H1 (cell line): Measurements from ENCODE around the gene EAPP. TPM values are rescaled to one million over a fixed set of nuclear protein-coding genes. Genes with fewer than 3 reads are reported as not detected.
"Not testable (repeated sequence)": the region's sequence is repeated elsewhere in the genome, so short reads cannot be mapped to it uniquely, and the experiment has no call there.

ENCODE experiments used
- CTCF ChIA-PET: fragments of 300-600 bp; sonication (Branson Sonifier 250); formaldehyde crosslinking; loops from one replicate; lab custom pipeline; 2021; ENCODE audit not compliant: partially characterized antibody; lab: Charles Lee
- POLR2A ChIA-PET: fragments of 300-600 bp; sonication (Branson Sonifier 250); formaldehyde crosslinking; loops from one replicate; lab custom pipeline; 2021; ENCODE audit warnings: inconsistent platforms; ENCODE audit not compliant: partially characterized antibody; lab: Charles Lee
- DNase-seq, 2 experiments: peaks; one replicate each; pipeline versions ENCODE4 v3.0.0 to v3.0.0-alpha.2; 2010 to 2022; ENCODE audit warnings: low spot score in 2 of 2, low read depth in 1 of 2, mixed read lengths in 1 of 2
- FAIRE-seq: peaks from 2 replicates; lab custom pipeline; 2011; peaks lifted over from hg19 to GRCh38; lab: Jason Lieb, UNC
- H2AFZ ChIP-seq: 2 replicates; pipeline ENCODE4 v1.8.1; 2012; ENCODE audit warnings: low read length, inconsistent platforms
- H2AK5ac ChIP-seq: 2 replicates; pipeline ENCODE4 v1.6.1; 2013; ENCODE audit warnings: low read depth, low read length
- H2BK120ac ChIP-seq: replicated peaks from 2 replicates; pipeline ENCODE3; 2013; ENCODE audit warnings: low read depth, low read length, inconsistent platforms
- H2BK12ac ChIP-seq: 2 replicates; pipeline ENCODE4 v1.6.1; 2013; ENCODE audit warnings: low read depth, low read length
- H2BK15ac ChIP-seq: 2 replicates; pipeline ENCODE4 v1.6.1; 2013; ENCODE audit warnings: low read length
- H2BK20ac ChIP-seq: 2 replicates; pipeline ENCODE4 v1.6.1; 2013; ENCODE audit warnings: low read length
- H2BK5ac ChIP-seq: 2 replicates; pipeline ENCODE4 v1.6.1; 2013; ENCODE audit warnings: low read depth, low read length
- H3K14ac ChIP-seq: 2 replicates; pipeline ENCODE4 v1.6.1; 2013; ENCODE audit warnings: inconsistent platforms; ENCODE audit not compliant: insufficient read length
- H3K18ac ChIP-seq: 2 replicates; pipeline ENCODE4 v1.6.1; 2013; ENCODE audit warnings: low read length; ENCODE audit errors: extremely low read depth
- H3K23ac ChIP-seq: 2 replicates; pipeline ENCODE4 v1.6.1; 2013; ENCODE audit warnings: inconsistent platforms; ENCODE audit not compliant: insufficient read length
- H3K23me2 ChIP-seq: 2 replicates; pipeline ENCODE4 v1.6.1; 2013; ENCODE audit warnings: low read depth, low read length
- H3K27ac ChIP-seq: 2 replicates; pipeline ENCODE4 v1.6.1; 2011; ENCODE audit warnings: low read depth, low read length, inconsistent platforms
- H3K27me3 ChIP-seq, 4 experiments: replicated peaks in 1 of 4; 1 replicate in 1 of 4; 2 replicates in 3 of 4; pipeline versions ENCODE4 v1.6.1 to v1.8.1; 2011 to 2013; ENCODE audit warnings: low read length in 3 of 4, mild to moderate bottlenecking in 3 of 4, inconsistent platforms in 2 of 4, mixed read lengths in 2 of 4, moderate library complexity in 1 of 4; ENCODE audit not compliant: control insufficient read depth in 3 of 4, insufficient read depth in 3 of 4; ENCODE audit errors: extremely low read depth in 1 of 4
- H3K36me3 ChIP-seq, 4 experiments: 2 replicates each; pipeline versions ENCODE4 v1.6.1 to v1.8.1; 2011 to 2013; ENCODE audit warnings: mild to moderate bottlenecking in 4 of 4, low read length in 3 of 4, moderate library complexity in 2 of 4, control low read depth in 1 of 4, inconsistent platforms in 1 of 4; ENCODE audit not compliant: insufficient read depth in 4 of 4, control insufficient read depth in 2 of 4
- H3K4ac ChIP-seq: replicated peaks from 2 replicates; pipeline ENCODE3; 2013; ENCODE audit warnings: low read length, low read depth, mixed read lengths, inconsistent platforms; ENCODE audit not compliant: insufficient read length
- H3K4me1 ChIP-seq, 4 experiments: replicated peaks in 1 of 4; 1 replicate in 1 of 4; 2 replicates in 3 of 4; pipeline versions ENCODE4 v1.6.1 to v1.8.1; 2011 to 2013; ENCODE audit warnings: low read length in 3 of 4, inconsistent platforms in 2 of 4, mixed read lengths in 1 of 4; ENCODE audit not compliant: insufficient read depth in 4 of 4, control insufficient read depth in 3 of 4
- H3K4me2 ChIP-seq, 2 experiments: 2 replicates each; pipeline versions ENCODE4 v1.6.1 to v1.8.1; 2011 to 2013; ENCODE audit warnings: low read depth in 2 of 2, low read length in 2 of 2, control low read depth in 1 of 2, inconsistent platforms in 1 of 2, mild to moderate bottlenecking in 1 of 2; ENCODE audit not compliant: insufficient read depth in 1 of 2
- H3K4me3 ChIP-seq, 4 experiments: fragments of 200-600, 300-600 bp in 1 of 4; sonication (generic), shearing (Covaris generic), sonication (Bioruptor Twin) in 1 of 4; 2 replicates each; pipeline versions ENCODE4 v1.5.1 to v1.8.1; 2011 to 2016; ENCODE audit warnings: low read length in 4 of 4, low read depth in 3 of 4, control low read depth in 2 of 4, inconsistent platforms in 2 of 4, mild to moderate bottlenecking in 2 of 4, mixed read lengths in 1 of 4, moderate library complexity in 1 of 4; ENCODE audit not compliant: insufficient read depth in 2 of 4; ENCODE audit errors: extremely low read depth in 1 of 4
- H3K56ac ChIP-seq: replicated peaks from 2 replicates; pipeline ENCODE3; 2013; ENCODE audit warnings: low read depth, mild to moderate bottlenecking, mixed read lengths, low read length, inconsistent platforms; ENCODE audit not compliant: insufficient read length
- H3K79me1 ChIP-seq: 2 replicates; pipeline ENCODE4 v1.6.1; 2013; ENCODE audit warnings: low read depth, low read length, control low read depth
- H3K79me2 ChIP-seq, 2 experiments: 2 replicates each; pipeline versions ENCODE4 v1.6.1 to v1.8.1; 2012 to 2013; ENCODE audit warnings: low read length in 2 of 2, mild to moderate bottlenecking in 2 of 2, inconsistent platforms in 1 of 2; ENCODE audit not compliant: insufficient read depth in 2 of 2, control insufficient read depth in 1 of 2
- H3K9ac ChIP-seq, 4 experiments: replicated peaks in 1 of 4; 1 replicate in 1 of 4; 2 replicates in 3 of 4; pipeline versions ENCODE4 v1.6.1 to v1.8.1; 2011 to 2013; ENCODE audit warnings: low read depth in 3 of 4, low read length in 3 of 4, control low read depth in 2 of 4, mild to moderate bottlenecking in 2 of 4, moderate library complexity in 2 of 4, inconsistent platforms in 1 of 4; ENCODE audit errors: extremely low read depth in 1 of 4
- H3K9me3 ChIP-seq, 2 experiments: 2 replicates each; pipeline versions ENCODE4 v1.6.1 to v1.8.1; 2012 to 2013; ENCODE audit warnings: mild to moderate bottlenecking in 2 of 2, moderate library complexity in 2 of 2, control low read depth in 1 of 2, inconsistent platforms in 1 of 2, low read depth in 1 of 2, low read length in 1 of 2, mixed read lengths in 1 of 2; ENCODE audit not compliant: insufficient read depth in 2 of 2
- H4K20me1 ChIP-seq, 2 experiments: replicated peaks in 1 of 2; 2 replicates each; pipeline versions ENCODE3 to v1.8.1; 2011 to 2013; ENCODE audit warnings: inconsistent platforms in 2 of 2, low read length in 2 of 2, mild to moderate bottlenecking in 1 of 2; ENCODE audit not compliant: insufficient read depth in 2 of 2, control insufficient read depth in 1 of 2
- H4K5ac ChIP-seq: 2 replicates; pipeline ENCODE4 v1.6.1; 2013; ENCODE audit warnings: low read length, low read depth, mixed read lengths, inconsistent platforms; ENCODE audit not compliant: insufficient read length
- H4K8ac ChIP-seq: 2 replicates; pipeline ENCODE4 v1.8.0; 2013; ENCODE audit warnings: mild to moderate bottlenecking, moderate library complexity, low read length, inconsistent platforms; ENCODE audit not compliant: insufficient read depth; ENCODE audit errors: extremely low read depth
- H4K91ac ChIP-seq: replicated peaks from 2 replicates; pipeline ENCODE3; 2013; ENCODE audit warnings: low read length, mixed read lengths, inconsistent platforms; ENCODE audit not compliant: insufficient read length
- KDM1A ChIP-seq: fragments of 200-600, 300-600 bp; sonication (generic); IDR thresholded peaks from 2 replicates; pipeline ENCODE4 v1.7.1; 2016; ENCODE audit warnings: mild to moderate bottlenecking, low read length, borderline replicate concordance
- TEAD4 ChIP-seq: IDR thresholded peaks from 2 replicates; pipeline ENCODE4 v1.6.1; 2012; ENCODE audit warnings: low read depth, low read length, inconsistent platforms, mixed read lengths
- WGBS, 2 experiments: shearing (Covaris generic) in 1 of 2; methylation state at CpG; one replicate each; pipeline versions ENCODE4 v1.1.6 to v1.1.7; 2013 to 2015; ENCODE audit warnings: low lambda C conversion rate in 2 of 2, mixed read lengths in 2 of 2, inconsistent platforms in 1 of 2, low coverage in 1 of 2, missing lambda C conversion rate in 1 of 2; ENCODE audit not compliant: insufficient replicate concordance in 2 of 2, insufficient coverage in 1 of 2, insufficient read length in 1 of 2; ENCODE audit errors: extremely low coverage in 1 of 2, missing lambda C conversion rate in 1 of 2; 5-methylcytosine and 5-hydroxymethylcytosine counted together
- polyA plus RNA-seq, 7 experiments: library from polyadenylated mRNA; depleted of rRNA in 3 of 7; stranded (reverse) in 5 of 7; unstranded in 2 of 7; fragments of >200 nt in 5 of 7; fragments of 200-250 nt in 2 of 7; gene quantifications; 1 replicate in 5 of 7; 2 replicates in 1 of 7; 4 replicates in 1 of 7; pipeline versions ENCODE4 v1.2.1 to v1.2.3, GENCODE V29; 2011 to 2013; ENCODE audit warnings: missing spikeins in 2 of 7, mixed read lengths in 2 of 7
- total RNA-seq: library from RNA; stranded (reverse); fragmentation: NEBNext Ultra II Directional; extraction: Animal tissue kit (Norgen Biotek cat#: 25700); gene quantifications from 2 replicates; pipeline ENCODE4 v1.2.1, GENCODE V29; 2021
- TF ChIP-seq, protein P1 (sequence below): IDR thresholded peaks from 2 replicates; pipeline ENCODE4 v1.6.1; 2011; ENCODE audit warnings: low read length, improper control_type of control experiment

Gene EAPP
- total and polyA plus RNA-seq, 2 of the 8 experiments (the other 6 are each of a cell fraction or from before 2014, with no cell fraction given), result 18.3 to 28.7 TPM

- TF ChIP-seq KDM1A (no peak), TEAD4 (no peak)
- TF ChIP-seq, protein P1, sequence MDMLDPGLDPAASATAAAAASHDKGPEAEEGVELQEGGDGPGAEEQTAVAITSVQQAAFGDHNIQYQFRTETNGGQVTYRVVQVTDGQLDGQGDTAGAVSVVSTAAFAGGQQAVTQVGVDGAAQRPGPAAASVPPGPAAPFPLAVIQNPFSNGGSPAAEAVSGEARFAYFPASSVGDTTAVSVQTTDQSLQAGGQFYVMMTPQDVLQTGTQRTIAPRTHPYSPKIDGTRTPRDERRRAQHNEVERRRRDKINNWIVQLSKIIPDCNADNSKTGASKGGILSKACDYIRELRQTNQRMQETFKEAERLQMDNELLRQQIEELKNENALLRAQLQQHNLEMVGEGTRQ, result no peak
Observed at GRCh38 chr14:34527591-34527990, 11.9 kb downstream of the EAPP start (continued).

GRCh38 chr14:34524216-34524615 is 15.3 kb downstream of the EAPP start:
- H4K20me1 ChIP-seq, DNase-seq, H3K9ac ChIP-seq, H2BK20ac ChIP-seq, H2AFZ ChIP-seq, H3K23me2 ChIP-seq, H3K27me3 ChIP-seq, POLR2A ChIA-PET, H2BK15ac ChIP-seq, H3K23ac ChIP-seq, H2BK120ac ChIP-seq, H4K91ac ChIP-seq, H2BK5ac ChIP-seq, H3K14ac ChIP-seq, H3K9me3 ChIP-seq, H3K79me1 ChIP-seq, H3K56ac ChIP-seq, H4K5ac ChIP-seq, H3K4me2 ChIP-seq, H3K18ac ChIP-seq, H4K8ac ChIP-seq, H3K4me3 ChIP-seq, H3K27ac ChIP-seq, H3K79me2 ChIP-seq, H3K4me1 ChIP-seq, H3K4ac ChIP-seq, H2AK5ac ChIP-seq, H2BK12ac ChIP-seq, FAIRE-seq: not testable (repeated sequence)
- CTCF ChIA-PET, result interaction anchor here (0.6 kb wide), 1 partner anchor 31 kb away, joined by 3 read pairs; no protein-coding TSS in a partner anchor
- H3K36me3 ChIP-seq, result peaks cover 8 to 50% (median 36%) of the 10 kb centered on the region in 4 experiments; a peak in 7 of 8 replicates
- WGBS, 2 experiments, result 89% methylated on average over 8 of the region's 8 CpGs; no CpG with 5 or more reads in 1 of the 2 experiments
